Measurements from ENCODE around the gene ZFHX3. TPM values are rescaled to one million over a fixed set of nuclear protein-coding genes. Genes with fewer than 3 reads are reported as not detected.

Gene ZFHX3
- total and polyA plus RNA-seq, 4 donors: 2.6 to 32.7 (median 14.7) TPM

GRCh38 chr16:72811876-72812275 is 236.1 kb downstream of the ZFHX3 start:
- Histone ChIP-seq H3K9ac (ENCODE audit: insufficient read depth in 1 of 2, low read length in 2 of 2) (no peak overlapping the region), H3K36me3 (ENCODE audit: control insufficient read depth in 4 of 4, insufficient read depth in 4 of 4, low read length in 4 of 4) (peaks cover 5 to 12% (median 8%) of the 10 kb centered on the region in 4 donors), H3K4me1 (ENCODE audit: control insufficient read depth in 5 of 5, insufficient read depth in 5 of 5, low read length in 5 of 5) (peaks cover 0 to 7% (median 0%) of the 10 kb centered on the region in 5 donors), H3K9me3 (ENCODE audit: control insufficient read depth in 4 of 4, insufficient read depth in 3 of 4, low read length in 3 of 4) (no peaks in the 10 kb centered on the region), H3K27me3 (ENCODE audit: control insufficient read depth in 3 of 3, insufficient read depth in 3 of 3, low read length in 2 of 3) (no peaks in the 10 kb centered on the region), H3K27ac (ENCODE audit: low read depth in 1 of 2, low read length in 1 of 2) (no peak overlapping the region), H3K4me3 (no peak overlapping the region)
- ATAC-seq (ENCODE audit: insufficient read depth, low FRiP score) (no peak), DNase-seq (no peak)
- WGBS, 2 donors: 91 to 95% methylated on average over 6 of the region's 6 CpGs
- TF ChIP-seq CTCF (IDR thresholded peaks at IDR 0.05; ENCODE audit: control extremely low read depth, extremely low read depth): no peak

GRCh38 chr16:72811188-72811720 is 236.7 kb downstream of the ZFHX3 start:
- ATAC-seq (ENCODE audit: insufficient read depth, low FRiP score) (no peak), DNase-seq (no peak)
- Histone ChIP-seq H3K9me3 (ENCODE audit: control insufficient read depth in 4 of 4, insufficient read depth in 3 of 4, low read length in 3 of 4) (no peaks in the 10 kb centered on the region), H3K27me3 (ENCODE audit: control insufficient read depth in 3 of 3, insufficient read depth in 3 of 3, low read length in 2 of 3) (no peaks in the 10 kb centered on the region), H3K4me1 (ENCODE audit: control insufficient read depth in 5 of 5, insufficient read depth in 5 of 5, low read length in 5 of 5) (peaks cover 0 to 7% (median 0%) of the 10 kb centered on the region in 5 donors), H3K36me3 (ENCODE audit: control insufficient read depth in 4 of 4, insufficient read depth in 4 of 4, low read length in 4 of 4) (peaks cover 5 to 12% (median 8%) of the 10 kb centered on the region in 4 donors), H3K27ac (ENCODE audit: low read depth in 1 of 2, low read length in 1 of 2) (no peak overlapping the region), H3K4me3 (no peak overlapping the region), H3K9ac (ENCODE audit: insufficient read depth in 1 of 2, low read length in 2 of 2) (no peak overlapping the region)
- 91 to 97% methylated on average over 8 of the region's 8 CpGs for WGBS, 2 donors
- TF ChIP-seq CTCF (IDR thresholded peaks at IDR 0.05; ENCODE audit: control extremely low read depth, extremely low read depth): no peak

- peaks cover 0 to 7% (median 0%) of the 10 kb centered on the region in 5 donors for H3K4me1 ChIP-seq (ENCODE audit: control insufficient read depth in 5 of 5, insufficient read depth in 5 of 5, low read length in 5 of 5)
- no peak overlapping the region for H3K4me3 ChIP-seq
- H3K36me3 ChIP-seq (ENCODE audit: control insufficient read depth in 4 of 4, insufficient read depth in 4 of 4, low read length in 4 of 4): peaks cover 5 to 14% (median 9%) of the 10 kb centered on the region in 4 donors
- no peak overlapping the region for H3K9ac ChIP-seq (ENCODE audit: insufficient read depth in 1 of 2, low read length in 2 of 2)
- no peaks in the 10 kb centered on the region for H3K9me3 ChIP-seq (ENCODE audit: control insufficient read depth in 4 of 4, insufficient read depth in 3 of 4, low read length in 3 of 4)
- ATAC-seq (ENCODE audit: insufficient read depth, low FRiP score) (no peak), DNase-seq (no peak)
- 69 to 96% methylated on average over 2 of the region's 2 CpGs for WGBS, 2 donors
- no peaks in the 10 kb centered on the region for H3K27me3 ChIP-seq (ENCODE audit: control insufficient read depth in 3 of 3, insufficient read depth in 3 of 3, low read length in 2 of 3)
- no peak overlapping the region for H3K27ac ChIP-seq (ENCODE audit: low read depth in 1 of 2, low read length in 1 of 2)
- no peak for TF ChIP-seq CTCF (IDR thresholded peaks at IDR 0.05; ENCODE audit: control extremely low read depth, extremely low read depth)
Measured at GRCh38 chr16:72810480-72810879, 237.4 kb downstream of the ZFHX3 start.

GRCh38 chr16:72809446-72809845 is 238.5 kb downstream of the ZFHX3 start:
- no peak overlapping the region for H3K27ac ChIP-seq (ENCODE audit: low read depth in 1 of 2, low read length in 1 of 2)
- no peak for TF ChIP-seq CTCF (IDR thresholded peaks at IDR 0.05; ENCODE audit: control extremely low read depth, extremely low read depth)
- no peak overlapping the region for H3K9ac ChIP-seq (ENCODE audit: insufficient read depth in 1 of 2, low read length in 2 of 2)
- whole genome bisulfite sequencing, 2 donors: 92 to 93% methylated on average over 4 of the region's 4 CpGs
- H3K36me3 ChIP-seq (ENCODE audit: control insufficient read depth in 4 of 4, insufficient read depth in 4 of 4, low read length in 4 of 4): peaks cover 5 to 14% (median 10%) of the 10 kb centered on the region in 4 donors
- no peak for ATAC-seq (ENCODE audit: insufficient read depth, low FRiP score)
- H3K9me3 ChIP-seq (ENCODE audit: control insufficient read depth in 4 of 4, insufficient read depth in 3 of 4, low read length in 3 of 4): no peaks in the 10 kb centered on the region
- H3K4me3 ChIP-seq: no peak overlapping the region
- peaks cover 0 to 7% (median 0%) of the 10 kb centered on the region in 5 donors for H3K4me1 ChIP-seq (ENCODE audit: control insufficient read depth in 5 of 5, insufficient read depth in 5 of 5, low read length in 5 of 5)
- no peaks in the 10 kb centered on the region for H3K27me3 ChIP-seq (ENCODE audit: control insufficient read depth in 3 of 3, insufficient read depth in 3 of 3, low read length in 2 of 3)
- DNase-seq: no peak
